DMS79 (cell line): ENCODE data around the gene ZNF844.
"Not testable (repeated sequence)": the region's sequence is repeated elsewhere in the genome, so short reads cannot be mapped to it uniquely, and the experiment has no call there.

ENCODE experiments used
- DNase-seq: peaks from one replicate; lab custom pipeline; 2025; lab: John Stamatoyannopoulos, UW

ZNF844 gene

DNA sequence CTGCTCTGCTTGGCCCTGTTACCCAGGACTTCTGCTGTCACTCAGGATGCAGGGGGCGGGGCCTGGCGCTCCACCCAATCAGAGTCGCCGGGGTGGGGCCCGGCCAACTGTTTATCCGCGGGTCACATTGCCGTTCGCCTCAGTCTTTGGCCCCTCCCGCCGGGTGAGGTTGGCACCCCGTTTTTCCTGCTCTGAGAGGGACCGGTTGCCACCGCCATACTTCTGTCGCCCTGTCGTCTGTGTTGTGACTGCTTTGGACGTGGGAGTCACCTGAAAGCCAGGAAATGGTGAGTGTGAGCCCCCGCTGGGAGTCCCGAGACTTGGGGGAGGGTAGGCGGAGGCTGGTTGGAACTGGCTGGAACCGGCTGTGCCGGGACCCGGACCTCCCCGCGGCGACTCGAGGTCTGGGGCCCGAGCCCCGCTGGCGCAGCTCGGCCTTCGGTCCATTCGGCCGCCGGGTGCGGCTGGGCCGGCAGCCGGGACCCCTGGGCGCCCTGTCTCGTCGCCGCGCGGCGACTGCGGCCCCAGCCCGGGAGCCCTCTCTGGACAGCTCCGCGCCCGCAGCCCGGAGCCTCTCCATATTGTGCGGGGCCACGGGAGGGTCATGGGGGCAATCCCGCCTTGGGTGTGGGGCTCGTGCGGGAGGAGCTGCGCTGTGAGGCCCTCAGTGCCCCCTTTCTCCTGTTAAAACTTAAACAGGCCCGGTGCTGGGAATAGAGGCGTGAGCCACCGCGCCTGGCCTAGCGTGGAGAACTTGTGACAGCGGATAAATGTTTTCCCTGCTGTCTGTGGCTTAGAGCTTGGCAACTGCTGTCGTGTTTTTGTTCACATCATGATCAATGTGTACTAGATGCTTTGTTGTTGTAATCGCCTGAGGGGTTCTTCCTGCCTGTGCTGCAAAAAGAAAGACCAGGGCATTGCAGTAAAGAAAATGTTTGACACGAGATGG is at the start of gene ZNF844:
ZNF844 (plus strand) TSS at position 142 of the 949 bp plus-strand sequence; CDS start at position 285, 143 bp downstream.
- DNase-seq: peak; percentile 65

DNA sequence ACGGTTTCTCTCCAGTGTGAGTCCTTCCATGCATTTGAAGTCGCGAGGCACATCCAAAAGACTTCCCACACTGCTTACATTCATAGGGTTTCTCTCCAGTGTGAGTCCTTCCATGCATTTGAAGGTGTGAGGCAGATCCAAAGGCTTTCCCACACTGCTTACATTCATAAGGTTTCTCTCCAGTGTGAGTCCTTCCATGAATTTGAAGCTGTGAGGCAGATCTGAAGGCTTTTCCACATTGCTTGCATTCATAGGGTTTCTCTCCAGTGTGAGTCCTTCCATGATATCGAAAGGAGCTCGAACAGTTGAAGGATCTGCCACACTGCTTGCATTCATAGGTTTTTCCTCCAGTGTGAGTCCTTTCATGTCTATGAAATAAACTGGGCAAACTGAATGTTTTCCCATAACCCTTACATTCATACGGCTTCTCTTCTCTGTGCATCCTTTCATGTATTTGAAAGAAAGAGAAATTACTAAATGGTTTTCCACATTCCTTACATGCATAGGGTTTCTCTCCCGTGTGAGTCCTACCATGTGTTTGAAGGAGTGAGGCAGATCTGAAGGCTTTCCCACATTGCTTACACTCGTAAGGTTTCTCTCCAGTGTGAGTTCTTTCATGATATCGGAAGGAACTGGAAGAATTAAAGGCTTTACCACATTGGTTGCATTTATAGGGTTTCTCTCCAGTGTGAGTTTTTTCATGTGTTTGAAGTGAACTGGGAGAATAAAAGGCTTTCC is 49.3 kb upstream of the ZNF844 start:
- DNase-seq: no peak

DNA sequence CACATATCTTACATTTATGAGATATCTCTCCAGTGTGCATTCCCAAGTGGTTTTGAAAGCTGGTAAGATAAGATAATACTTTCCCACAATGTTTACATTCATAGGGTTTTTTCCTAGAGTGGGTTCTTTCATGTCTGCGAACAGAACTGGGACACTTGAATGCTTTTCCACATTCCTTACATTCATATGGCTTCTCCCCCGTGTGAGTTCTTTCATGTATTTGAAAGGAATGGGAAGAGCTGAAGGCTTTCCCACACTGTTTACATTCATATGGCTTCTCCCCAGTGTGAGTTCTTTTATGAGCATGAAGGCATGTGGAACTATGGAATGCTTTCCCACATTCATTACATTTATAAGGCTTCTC is 48.8 kb upstream of the ZNF844 start:
- no peak for DNase-seq

DNA sequence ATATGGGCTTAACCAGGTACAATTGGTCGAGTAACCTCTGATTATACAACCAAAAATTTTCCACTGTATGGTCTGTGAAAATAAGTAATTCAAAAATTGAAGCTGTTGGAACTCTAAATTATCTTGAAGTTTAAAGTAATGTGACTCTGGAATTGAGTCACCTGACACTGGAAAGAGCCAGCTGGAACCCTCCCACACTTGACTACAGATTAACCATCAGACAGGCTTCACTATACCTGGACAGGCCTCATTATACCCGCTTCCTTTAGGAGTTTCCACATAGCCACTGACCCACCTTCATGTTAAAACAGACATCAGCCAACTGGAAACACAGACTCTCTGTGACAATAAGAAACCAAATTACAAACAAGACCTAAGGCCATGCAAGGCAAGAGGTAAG is 30.3 kb upstream of the ZNF844 start:
- DNase-seq: no peak

DNA sequence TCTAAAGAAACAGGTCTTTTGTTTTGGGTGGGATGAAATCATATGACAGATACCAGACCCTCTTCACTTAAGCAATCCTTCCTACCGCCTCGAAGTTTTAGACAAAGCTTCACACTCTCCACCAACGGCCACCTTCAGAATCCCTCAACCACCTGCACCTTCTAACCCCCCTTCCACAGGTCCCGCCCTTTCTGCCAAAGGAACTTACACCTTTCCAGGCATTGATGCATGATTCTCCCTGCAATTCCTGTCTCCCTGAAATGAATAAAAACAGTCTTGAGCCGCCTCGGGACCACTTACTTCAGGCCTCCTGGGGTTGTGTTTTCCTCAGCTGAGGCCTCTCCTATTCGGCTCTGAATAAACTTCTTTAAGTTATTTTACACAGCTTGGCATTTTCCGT is 29.9 kb upstream of the ZNF844 start:
- peak; percentile 4 for DNase-seq

DNA sequence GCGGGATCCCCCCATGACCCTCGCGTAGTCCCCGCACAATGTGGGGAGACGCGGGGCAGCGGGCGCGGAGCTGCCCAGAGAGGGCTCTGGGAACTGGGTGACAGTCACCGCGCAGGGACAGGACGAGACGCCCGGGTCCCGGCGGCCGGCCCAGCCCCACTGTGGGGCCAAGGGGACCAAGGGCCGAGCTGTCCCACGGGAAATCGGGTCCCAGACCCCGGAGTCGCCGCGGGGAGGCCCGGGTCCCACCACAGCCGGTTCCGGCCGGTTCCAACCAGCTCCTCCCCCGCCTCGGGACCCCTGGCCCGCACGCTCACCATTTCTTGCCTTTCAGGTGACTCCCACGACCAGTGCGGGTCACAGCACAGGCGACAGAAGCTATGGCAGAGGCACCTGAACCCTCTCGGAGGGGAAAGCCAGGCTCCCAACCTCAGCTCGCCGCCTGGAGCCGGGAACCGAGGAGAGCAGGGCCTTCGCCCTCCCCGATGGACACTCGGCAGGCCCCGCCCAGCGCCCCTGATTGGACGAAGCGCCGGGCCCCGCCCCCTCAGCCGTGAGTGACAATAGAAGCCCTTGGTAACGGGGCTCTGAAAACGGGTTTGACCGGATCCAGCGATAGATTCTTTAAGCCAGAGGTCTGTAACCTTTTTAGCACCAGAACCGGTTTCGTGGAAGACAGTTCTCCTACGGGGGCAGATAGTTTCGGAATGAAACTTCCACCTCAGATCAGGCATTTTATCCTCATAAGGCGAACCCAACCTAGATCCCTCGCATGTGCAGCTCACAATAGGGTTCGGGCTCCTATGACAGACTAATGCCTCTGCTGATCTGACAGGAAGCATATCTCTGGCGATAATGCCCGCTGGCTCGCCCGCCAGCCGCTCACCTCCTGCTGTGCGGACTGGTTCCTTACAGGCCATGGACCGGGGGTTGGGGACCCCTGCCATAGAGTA is 29.0 kb upstream of the ZNF844 start, which contains the start of gene ZNF433:
ZNF433 (minus strand) TSS at position 460 of the 953 bp plus-strand sequence; CDS start at position 320, 140 bp downstream.
- peak; percentile 93 for DNase-seq

DNA sequence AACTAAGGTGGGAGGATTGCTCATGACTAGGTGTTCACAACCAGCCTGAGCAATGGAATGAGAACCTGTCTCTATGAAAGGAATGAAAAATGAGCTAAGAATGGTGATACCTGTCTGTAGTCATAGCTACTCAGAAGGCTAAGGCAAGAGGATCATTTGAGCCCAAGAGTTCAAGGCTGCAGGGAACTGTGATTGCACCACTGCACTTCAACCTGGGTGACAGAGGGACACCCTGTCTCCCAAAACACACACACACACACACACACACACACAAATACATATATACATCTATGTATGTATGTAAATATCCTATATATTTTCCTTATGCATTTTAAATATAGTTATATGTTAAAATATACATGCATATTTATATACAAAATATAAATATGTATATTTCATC is 21.6 kb upstream of the ZNF844 start:
- no peak for DNase-seq

DNA sequence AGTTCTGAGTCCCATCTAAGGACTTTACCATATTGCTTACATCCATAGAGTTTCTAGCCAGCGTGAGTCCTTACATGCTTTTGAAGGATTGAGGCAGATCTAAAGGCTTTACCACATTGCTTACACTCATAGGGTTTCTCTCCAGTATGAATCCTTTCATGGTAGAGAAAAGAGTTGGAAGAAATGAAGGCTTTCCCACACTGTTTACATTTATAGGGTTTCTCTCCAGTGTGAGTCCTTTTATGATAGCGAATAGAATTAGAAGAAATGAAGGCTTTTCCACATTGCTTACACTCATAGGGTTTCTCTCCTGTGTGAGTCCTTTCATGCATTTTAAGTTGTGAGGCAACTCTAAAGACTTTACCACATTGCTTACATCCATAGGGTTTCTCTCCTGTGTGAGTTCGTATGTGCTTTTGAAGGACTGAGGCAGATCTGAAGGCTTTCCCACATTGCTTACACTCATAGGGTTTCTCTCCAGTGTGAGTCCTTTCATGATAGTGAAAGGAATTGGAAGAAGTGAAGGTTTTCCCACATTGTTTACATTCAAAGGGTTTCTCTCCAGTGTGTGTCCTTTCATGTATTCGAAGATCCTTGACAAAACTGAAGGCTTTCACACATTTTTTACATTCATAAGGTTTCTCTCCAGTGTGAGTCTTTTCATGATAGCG is 20.6 kb upstream of the ZNF844 start:
- no peak for DNase-seq

DNA sequence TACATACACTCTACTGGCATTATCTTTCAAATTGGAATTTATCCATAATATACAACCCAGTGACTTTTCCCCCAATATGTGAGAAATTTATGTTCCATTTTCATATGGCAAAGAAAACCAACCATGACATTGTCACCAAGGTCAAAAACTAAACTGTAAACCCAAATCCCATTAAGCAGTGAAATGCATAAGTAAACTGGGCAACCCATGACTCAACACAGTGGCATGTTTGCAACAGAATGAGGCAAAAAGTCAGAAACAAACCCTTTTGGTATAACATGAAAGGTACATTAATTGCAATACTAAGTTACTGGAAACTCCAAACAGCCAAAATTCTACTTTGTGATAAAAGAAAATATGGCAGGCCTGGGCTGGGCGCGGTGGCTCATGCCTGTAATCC is 16.7 kb upstream of the ZNF844 start:
- no peak for DNase-seq

DNA sequence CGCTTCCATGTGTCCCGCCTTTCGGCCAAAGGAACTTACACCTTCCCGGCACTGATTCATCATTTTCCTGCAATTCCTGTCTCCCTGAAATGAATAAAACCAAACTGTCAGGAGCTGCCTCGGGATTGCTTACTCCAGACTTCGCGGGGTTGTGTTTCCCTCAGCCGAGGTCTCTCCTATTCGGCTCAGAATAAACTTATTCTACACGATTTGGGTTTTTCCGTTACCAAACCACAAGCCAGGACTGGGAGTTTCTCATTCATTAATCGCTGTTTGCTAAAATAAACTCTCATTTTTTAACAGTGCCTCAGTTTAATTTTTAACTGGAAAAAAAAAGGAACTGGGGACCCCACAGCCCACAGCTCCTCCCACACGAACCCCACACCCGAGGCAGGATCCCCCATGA is 12.4 kb upstream of the ZNF844 start:
- DNase-seq: no peak

DNA sequence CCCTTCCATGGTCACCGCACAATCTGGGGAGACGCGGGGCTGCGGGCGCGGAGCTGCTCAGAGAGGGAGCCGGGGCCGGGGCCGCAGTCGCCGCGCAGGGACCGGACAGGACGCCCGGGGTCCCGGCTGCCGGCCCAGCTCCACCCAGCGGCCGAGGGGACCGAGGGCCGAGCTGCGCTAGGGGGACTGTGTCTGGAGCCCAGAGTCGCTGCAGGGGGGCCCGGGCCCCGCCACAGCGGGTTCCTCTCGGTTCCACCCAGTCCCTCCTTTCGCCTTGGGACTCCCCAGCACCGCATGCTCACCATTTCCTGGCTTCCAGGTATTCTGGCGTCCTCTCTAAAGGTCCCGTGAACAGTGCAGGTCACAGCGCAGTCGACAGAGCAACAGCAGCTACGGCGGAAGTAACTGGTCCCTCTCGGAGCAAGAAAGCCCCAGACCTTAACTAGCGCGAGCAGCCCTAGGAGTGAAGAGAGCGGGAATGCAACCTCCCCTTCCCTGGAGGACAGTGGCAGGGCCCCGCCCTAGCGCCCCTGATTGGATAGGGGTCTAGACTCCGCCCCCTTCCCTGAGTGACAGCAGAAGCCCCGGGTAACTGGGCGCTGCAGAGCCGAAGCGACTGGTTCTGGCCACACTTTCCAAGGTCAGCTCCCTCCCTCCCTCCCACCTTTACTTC is 11.9 kb upstream of the ZNF844 start, which contains the start of gene ZNF878:
ZNF878 (minus strand) TSS at position 465 of the 673 bp plus-strand sequence; CDS start at position 305, 160 bp downstream.
- peak; percentile 91 for DNase-seq

DNA sequence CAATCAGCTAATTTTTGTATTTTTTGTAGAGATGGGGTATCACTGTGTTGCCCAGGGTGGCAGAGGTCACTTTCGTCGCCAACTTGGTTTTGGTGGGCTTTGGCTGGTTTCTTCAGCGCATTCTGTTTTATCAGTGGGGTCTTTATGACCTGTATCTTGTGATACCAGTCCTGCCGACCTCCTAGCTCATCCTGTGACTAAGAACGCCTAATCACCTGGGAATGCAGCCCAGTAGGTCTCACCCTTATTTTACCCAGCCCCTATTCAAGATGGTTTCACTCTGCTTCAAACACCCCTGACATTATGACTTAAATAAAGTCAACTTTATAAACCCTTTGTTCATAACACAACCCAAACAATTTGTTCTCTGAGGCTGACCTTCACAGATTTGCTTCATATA is 8.7 kb upstream of the ZNF844 start:
- no peak for DNase-seq

DNA sequence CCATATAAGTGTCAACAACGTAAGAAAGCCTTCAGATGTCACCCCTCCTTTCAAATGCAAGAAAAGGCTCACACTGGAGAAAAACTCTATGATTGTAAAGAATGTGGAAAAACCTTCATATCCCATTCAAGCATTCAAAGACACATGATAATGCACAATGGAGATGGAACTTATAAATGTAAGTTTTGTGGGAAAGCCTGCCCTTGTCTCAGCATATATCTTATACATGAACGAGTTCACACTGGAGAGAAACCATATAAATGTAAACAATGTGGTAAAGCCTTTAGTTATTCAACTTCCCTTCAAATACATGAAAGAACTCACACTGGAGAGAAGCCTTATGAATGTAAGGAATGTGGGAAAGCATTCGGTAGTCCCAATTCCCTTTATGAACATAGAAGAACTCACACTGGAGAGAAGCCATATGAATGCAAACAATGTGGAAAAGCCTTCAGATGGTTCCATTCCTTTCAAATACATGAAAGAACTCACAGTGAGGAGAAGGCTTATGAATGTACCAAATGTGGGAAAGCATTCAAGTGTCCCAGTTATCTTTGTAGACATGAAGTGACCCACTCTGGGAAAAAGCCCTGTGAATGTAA is 11.1 kb downstream of the ZNF844 start:
- no peak for DNase-seq

DNA sequence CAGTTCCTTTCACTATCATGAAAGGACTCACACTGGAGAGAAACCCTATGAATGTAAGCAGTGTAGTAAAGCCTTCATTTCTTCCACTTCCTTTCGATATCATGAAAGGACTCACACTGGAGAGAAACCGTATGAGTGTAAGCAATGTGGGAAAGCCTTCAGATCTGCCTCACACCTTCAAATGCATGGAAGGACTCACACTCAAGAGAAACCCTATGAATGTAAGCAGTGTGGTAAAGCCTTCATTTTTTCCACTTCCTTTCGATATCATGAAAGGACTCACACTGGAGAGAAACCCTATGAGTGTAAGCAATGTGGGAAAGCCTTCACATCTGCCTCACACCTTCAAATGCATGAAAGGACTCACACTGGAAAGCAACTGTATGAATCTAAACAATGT is 11.8 kb downstream of the ZNF844 start:
- DNase-seq: not testable (repeated sequence)

DNA sequence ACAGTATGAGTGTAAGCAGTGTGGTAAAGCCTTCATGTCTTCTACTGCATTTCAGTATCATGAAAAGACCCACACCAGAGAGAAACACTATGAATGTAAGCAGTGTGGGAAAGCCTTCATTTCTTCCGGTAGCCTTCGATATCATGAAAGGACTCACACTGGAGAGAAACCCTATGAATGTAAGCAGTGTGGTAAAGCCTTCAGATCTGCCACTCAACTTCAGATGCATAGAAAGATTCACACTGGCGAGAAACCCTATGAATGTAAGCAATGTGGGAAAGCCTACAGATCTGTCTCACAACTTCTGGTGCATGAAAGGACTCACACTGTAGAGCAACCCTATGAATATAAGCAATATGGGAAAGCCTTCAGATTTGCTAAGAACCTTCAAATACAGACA is 12.8 kb downstream of the ZNF844 start:
- no peak for DNase-seq

DNA sequence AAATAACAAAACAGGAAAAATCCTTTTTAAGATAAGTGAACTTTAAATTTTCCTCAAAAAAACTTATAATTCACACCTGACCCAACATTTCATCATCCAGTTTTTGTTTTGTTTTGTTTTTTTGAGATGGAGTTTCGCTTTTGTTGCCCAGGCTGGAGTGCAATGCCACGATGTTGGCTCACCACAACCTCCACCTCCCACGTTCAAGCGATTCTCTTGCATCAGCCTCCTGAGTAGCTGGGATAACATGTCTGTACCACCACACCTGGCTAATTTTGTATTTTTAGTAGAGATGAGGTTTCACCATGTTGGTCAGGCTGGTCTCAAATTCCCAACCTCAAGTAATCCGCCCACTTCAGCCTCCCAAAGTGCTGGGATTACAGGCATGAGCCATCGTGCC is 18.8 kb downstream of the ZNF844 start:
- not testable (repeated sequence) for DNase-seq

DNA sequence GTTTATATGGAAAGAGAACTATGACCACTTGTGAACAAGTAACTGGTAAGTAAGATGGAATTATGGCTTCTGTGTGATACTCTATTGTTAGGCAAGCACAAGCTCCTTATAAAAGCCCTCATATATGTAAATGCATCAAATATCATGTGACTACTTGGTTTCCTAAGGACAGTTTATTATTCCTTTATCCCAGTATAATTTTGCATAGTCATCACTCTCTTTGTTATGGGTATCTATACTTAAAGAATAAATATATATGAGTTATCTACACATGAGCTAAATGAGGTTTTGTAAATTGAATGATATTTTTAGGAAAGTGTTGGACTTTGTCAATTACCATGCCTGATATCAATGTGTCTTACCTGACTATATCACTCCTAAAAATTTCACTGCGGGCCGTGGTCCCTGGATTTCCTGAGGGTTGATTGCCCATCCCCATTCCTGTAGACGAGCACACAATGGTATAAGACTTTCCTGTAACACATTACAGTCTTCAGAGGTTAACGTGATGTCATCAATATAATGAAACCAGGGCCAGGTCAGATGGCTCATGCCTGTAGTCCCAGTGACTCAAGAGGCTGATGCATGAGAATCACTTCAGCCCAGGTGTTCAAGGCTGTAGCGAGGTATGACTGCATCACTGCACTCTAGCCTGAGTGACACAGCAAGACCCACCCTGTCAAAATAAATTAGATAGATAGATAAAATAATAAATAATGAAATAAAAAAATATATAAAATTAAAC is 20.7 kb downstream of the ZNF844 start:
- DNase-seq: no peak

DNA sequence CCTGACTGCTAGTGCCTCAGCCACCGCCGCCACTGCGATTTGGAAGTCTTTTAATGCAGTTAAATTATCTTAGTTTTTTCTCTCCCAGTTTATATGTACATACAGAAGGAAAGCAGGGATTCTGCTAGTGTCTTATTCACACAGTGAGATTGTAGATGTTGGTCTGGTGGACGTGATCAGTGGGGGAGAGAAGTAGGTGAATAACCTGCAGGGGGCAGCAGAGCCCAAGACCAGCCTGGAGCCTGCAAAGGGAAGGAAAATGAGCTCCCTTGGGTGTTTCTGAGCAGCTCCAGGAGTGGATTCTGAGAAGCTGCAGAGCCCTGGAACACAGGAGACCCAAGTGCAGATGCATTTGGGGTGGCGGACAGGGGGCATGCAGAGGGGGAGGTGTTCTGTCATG is 26.3 kb downstream of the ZNF844 start:
- DNase-seq: peak; percentile 11
